Fibroblast of upper back skin (primary cell): ENCODE data around the gene LRMDA.

Experiments used
- DNase-seq: peaks from one replicate; pipeline ENCODE4 v3.0.0-alpha.2; 2013

LRMDA gene

DNA sequence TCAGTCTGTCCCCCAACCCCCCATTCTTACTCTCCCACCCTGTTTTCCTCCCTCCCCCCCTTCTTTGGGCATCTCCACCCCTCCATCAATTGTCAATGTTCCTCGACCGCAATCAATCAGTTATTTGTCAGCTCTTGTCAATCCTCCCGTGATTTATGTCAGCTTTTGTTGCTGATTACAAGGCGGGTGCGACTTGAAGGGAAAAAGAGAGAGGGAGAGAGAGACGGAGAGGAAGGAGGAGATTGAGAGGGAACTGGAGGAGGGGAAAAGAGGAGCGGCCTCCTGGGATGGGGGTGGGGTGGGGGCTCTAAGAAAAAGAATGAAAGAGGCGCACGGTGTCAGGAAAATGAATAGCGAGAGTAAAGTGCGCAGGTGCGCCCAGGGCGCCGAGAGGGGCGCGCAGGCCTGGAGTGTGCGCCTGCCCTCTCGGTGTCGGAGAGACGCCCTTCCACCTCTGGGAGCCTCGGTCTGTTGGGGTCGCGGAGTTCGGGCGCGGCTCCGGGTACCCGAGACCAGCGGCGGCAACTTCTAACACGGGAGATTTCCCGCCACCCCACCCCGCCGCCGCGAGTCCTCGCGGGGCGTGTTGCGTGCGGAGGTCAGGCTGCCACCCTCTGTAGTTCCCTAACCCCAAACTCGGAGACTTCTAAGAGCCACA, 28.8 kb upstream of the LRMDA start:
- no peak for DNase-seq

- DNase-seq = peak; percentile 37
Measured at GRCh38 chr10:75403144-75403938, 28.1 kb upstream of the LRMDA start.

DNA sequence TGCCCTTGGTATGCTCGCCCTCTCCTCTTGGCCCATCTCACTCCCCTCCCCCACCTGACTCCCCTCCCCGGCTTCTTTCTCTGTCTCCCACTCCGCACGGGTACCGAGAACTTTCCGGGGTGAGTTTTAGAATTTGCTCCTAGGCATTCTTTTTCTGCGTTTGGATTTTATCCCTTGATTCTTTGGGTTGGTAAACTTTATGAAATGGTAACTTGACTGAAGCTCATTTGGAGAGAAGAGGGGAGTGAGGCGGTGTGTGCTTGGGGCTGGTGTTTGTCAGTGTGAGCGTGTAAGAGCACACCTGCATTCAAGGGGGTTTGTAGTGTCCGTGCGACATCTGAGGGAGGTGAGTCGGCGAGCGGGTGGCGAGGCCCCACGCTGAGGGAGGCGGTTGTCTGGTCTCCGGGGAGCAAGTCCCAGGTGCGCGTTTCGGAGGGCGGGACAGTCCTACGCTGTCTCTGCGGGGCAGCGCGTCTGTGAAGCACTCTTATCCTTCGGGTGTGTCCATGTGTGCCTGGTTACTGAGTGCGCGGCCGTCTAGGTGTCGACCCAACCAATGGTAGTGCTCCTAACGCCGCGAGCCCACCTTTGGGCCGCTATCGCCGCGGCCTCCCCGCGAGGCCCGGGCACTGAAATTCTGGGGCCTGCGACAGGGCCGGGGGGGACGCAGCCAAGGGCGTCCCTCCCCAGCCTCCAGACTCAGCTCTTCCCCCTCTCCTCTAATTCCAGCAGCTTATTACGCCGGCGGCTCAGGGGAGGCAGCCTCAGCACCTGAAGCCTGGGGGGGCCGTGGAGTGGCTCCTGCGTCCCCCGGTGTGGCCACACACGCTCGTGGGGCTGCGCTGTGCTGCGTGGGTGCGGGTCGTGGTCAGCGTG, 27.2 kb upstream of the LRMDA start:
- no peak for DNase-seq

DNA sequence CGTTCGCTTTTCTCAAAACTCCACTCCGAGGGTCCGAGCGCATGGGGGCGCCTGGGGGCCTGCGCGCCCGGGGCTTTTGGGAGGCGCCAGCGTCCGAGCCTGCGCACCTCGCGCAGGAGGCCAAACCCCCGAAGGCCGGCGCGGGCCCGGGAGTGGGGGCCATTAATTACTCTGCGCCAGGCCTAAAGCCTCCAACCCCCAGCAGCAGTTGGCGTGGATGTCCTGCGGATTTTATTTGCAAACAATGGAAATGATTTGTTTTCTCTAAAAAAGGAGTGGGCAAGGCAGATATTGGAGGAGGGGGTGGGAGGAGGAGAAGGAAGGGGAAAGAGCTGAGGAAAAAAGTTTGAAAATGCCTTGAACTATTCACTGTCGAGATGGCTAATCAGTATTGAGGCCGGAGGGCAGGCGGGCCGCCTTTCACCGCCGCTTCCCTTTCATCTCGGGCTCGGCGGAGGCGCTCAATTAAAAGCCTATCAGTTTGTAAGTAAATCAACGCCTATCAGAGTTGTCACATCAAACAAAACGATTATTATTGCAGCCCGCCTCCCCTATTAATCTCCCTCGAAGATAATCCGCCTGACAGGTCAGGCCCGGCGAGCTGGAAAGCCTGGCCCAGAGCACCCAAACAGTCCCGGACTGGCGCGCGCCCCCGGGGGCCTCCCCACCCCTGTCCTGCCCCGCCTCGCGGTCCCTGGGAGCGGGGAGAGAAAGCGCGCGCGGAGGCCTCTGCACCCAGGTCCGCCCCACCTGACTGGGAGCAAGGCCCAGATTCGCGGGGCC, 26.4 kb upstream of the LRMDA start:
- DNase-seq = peak; percentile 18

- no peak for DNase-seq
Measured at GRCh38 chr10:75405598-75406461, 25.6 kb upstream of the LRMDA start.

GRCh38 chr10:75406462-75407223, 24.8 kb upstream of the LRMDA start:
- DNase-seq = no peak

- no peak for DNase-seq
Measured at GRCh38 chr10:75407224-75407712, 24.2 kb upstream of the LRMDA start.

- DNase-seq = peak; percentile 92
Measured at GRCh38 chr10:75407713-75408508, 23.5 kb upstream of the LRMDA start.

- no peak for DNase-seq
Measured at GRCh38 chr10:75408509-75408875, 22.9 kb upstream of the LRMDA start.

- peak; percentile 38 for DNase-seq
Measured at GRCh38 chr10:75408911-75409885, 22.2 kb upstream of the LRMDA start.

DNA sequence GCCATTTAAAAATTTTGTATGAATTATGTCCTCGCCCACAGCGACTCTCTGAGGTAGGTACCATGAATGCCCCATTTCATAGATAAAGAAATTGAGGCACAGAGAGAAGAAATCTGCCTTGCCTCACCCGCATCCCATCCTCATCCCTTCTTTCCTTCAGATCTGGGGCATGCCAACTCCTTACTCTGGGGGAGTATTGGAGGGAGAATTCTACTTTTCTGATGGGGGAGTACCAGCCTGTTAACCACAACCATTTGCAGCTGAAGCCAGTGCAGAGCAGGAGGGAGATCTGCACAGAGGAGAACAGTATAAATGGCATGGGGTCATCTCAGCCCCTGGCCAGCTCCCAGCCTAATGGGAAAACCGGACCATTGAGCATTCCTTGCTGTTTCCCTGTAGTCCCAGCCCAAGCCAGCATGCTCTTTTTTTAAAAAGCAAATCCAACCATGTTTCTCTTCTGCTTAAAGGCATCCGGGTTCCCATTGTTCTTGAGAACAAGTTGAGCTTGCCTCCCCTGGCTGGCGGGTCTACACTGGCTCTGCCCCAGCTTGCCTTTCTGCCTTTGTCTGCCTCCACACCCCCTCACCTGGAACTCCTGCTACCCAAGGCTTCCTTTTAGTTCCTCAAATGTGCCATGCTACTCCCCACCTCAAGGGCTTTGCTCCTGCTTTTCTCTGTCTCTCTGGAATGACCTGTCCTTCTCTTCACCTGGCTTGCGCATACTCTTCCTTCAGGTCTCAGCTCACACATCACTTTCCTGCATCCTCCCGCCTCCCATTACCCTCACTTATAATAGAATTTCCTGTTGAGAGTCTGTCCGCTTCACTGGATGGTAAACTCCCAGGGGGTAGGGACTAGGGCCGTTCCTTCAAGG, 21.1 kb upstream of the LRMDA start:
- no peak for DNase-seq

GRCh38 chr10:75414527-75414926, 16.9 kb upstream of the LRMDA start:
- no peak for DNase-seq

- no peak for DNase-seq
Measured at GRCh38 chr10:75417522-75417927, 13.9 kb upstream of the LRMDA start.

- no peak for DNase-seq
Measured at GRCh38 chr10:75418293-75418692, 13.1 kb upstream of the LRMDA start.

DNA sequence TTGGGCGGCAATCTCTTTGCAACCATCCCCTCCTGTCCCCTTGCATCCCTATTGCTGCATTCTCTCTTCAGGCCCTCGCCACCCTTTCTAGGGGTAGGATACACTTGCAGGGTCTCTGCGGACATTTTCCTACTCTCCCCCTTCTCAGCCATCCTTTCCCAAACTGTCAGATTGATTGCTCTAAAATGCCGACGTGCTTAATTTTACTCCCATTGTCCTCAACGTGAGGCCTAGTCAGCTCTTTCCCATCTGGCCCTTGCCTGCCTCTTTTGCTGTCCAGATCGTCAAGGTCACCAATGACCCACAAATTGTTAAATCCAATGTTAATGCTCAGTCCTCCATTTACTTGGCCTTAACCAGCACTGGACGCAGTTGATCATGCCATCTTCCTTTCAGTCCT, 12.7 kb upstream of the LRMDA start:
- no peak for DNase-seq

DNA sequence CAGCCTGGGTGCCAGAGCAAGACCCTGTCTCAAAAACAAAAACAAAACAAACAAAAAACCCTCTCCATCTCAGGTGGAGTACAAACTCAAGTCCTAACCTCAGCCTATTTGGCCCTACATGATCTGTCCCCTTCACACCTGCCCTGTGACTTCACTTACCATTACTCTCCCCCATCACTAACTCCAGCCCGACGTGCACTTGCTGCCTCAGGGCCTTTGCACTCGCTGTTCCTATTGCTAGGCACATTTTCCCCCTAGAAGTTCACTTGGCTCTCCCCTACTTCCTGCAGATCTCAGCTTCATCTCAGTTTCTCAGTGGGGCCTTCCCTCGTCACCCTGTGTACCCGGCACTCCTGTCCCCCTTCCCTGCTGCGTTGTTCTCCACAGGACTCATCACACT, 8.5 kb upstream of the LRMDA start:
- DNase-seq = no peak

- no peak for DNase-seq
Measured at GRCh38 chr10:75424571-75424970, 6.9 kb upstream of the LRMDA start.
